PC-9 (cell line): Measurements from ENCODE around the gene C3orf20.

Source experiments
- EZH2 ChIP-seq: fragments of 200-600 bp; sonication (generic); IDR thresholded peaks from 2 replicates; pipeline ENCODE4 v1.8.0; 2017; ENCODE audit warnings: antibody characterized with exemption, low read depth
- TF ChIP-seq, protein P1 (sequence below): fragments of 200-600 bp; sonication (generic); conservative IDR thresholded peaks from 2 replicates; pipeline ENCODE4 v1.6.1; 2017; ENCODE audit warnings: mixed run types, antibody characterized with exemption, mild to moderate bottlenecking, moderate library complexity

GRCh38 chr3:14786369-14786768, 111.4 kb downstream of the C3orf20 start:
- TF ChIP-seq, protein P1, sequence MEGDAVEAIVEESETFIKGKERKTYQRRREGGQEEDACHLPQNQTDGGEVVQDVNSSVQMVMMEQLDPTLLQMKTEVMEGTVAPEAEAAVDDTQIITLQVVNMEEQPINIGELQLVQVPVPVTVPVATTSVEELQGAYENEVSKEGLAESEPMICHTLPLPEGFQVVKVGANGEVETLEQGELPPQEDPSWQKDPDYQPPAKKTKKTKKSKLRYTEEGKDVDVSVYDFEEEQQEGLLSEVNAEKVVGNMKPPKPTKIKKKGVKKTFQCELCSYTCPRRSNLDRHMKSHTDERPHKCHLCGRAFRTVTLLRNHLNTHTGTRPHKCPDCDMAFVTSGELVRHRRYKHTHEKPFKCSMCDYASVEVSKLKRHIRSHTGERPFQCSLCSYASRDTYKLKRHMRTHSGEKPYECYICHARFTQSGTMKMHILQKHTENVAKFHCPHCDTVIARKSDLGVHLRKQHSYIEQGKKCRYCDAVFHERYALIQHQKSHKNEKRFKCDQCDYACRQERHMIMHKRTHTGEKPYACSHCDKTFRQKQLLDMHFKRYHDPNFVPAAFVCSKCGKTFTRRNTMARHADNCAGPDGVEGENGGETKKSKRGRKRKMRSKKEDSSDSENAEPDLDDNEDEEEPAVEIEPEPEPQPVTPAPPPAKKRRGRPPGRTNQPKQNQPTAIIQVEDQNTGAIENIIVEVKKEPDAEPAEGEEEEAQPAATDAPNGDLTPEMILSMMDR, result no peak
- TF ChIP-seq EZH2, result no peak
